ENCODE measurements around the gene CNN2.

GRCh38 chr19:1047696-1048147, 21.3 kb downstream of the CNN2 start:
- no peak for TF ChIP-seq CTCF (IDR thresholded peaks at IDR 0.05; ENCODE audit: poor library complexity)
- no peak for TF ChIP-seq EZH2 (IDR thresholded peaks at IDR 0.05; ENCODE audit: borderline replicate concordance)
- TF ChIP-seq EZH2phosphoT487 (IDR thresholded peaks at IDR 0.05; ENCODE audit: low read depth, severe bottlenecking, unreplicated experiment): no peak
